Testis (tissue), 2 donors: ENCODE results near the gene MBLAC1.

ENCODE experiments used
- CTCF ChIP-seq, 3 experiments: fragments of 450-650 bp in 2 of 3; fragments of 200-600 bp in 1 of 3; sonication (generic) in 1 of 3; IDR thresholded peaks; one replicate each; pipeline ENCODE4 v1.5.1; 2016 to 2019; ENCODE audit warnings: antibody characterized with exemption in 3 of 3, mild to moderate bottlenecking in 2 of 3, moderate library complexity in 1 of 3
- POLR2A ChIP-seq: fragments of 450-650 bp; IDR thresholded peaks from one replicate; pipeline ENCODE4 v1.6.1; 2017; ENCODE audit warnings: antibody characterized with exemption, mild to moderate bottlenecking, moderate library complexity

- TF ChIP-seq POLR2A (no peak), CTCF (IDR thresholded peaks at IDR 0.05) (no peak)
Measured at GRCh38 chr7:100111914-100112313, 14.9 kb upstream of the MBLAC1 start.
